WI38 (cell line): ENCODE data around the gene WNT3.

ENCODE experiments used
- H3K4me3 ChIP-seq: 2 replicates; pipeline ENCODE4 v1.5.1; 2011; ENCODE audit warnings: low read depth, mild to moderate bottlenecking, control low read depth, low read length
- CTCF ChIP-seq: IDR thresholded peaks from 2 replicates; pipeline ENCODE4 v1.5.1; 2012; ENCODE audit warnings: low read depth, mild to moderate bottlenecking, control low read depth, low read length

Gene WNT3

GRCh38 chr17:46857600-46857999, 39.1 kb upstream of the WNT3 start:
- no peak for TF ChIP-seq CTCF
- H3K4me3 ChIP-seq = no peak overlapping the region

- TF ChIP-seq CTCF = no peak
- H3K4me3 ChIP-seq = no peak overlapping the region
Measured at GRCh38 chr17:46854948-46855347, 36.5 kb upstream of the WNT3 start.

- TF ChIP-seq CTCF = no peak
- H3K4me3 ChIP-seq = no peak overlapping the region
Measured at GRCh38 chr17:46854515-46854914, 36.0 kb upstream of the WNT3 start.

- H3K4me3 ChIP-seq = no peak overlapping the region
Measured at GRCh38 chr17:46853896-46854444, 35.5 kb upstream of the WNT3 start.

GRCh38 chr17:46851029-46851741, 32.7 kb upstream of the WNT3 start, which contains the start of gene WNT9B:
WNT9B (plus strand) TSS chr17:46851583; CDS start chr17:46851639, 56 bp downstream.
- TF ChIP-seq CTCF = no peak
- no peak within 1 kb of the TSS for H3K4me3 ChIP-seq

More at GRCh38 chr17:46853896-46854444, 35.5 kb upstream of the WNT3 start:
- TF ChIP-seq CTCF = no peak

- no peak overlapping the region for H3K4me3 ChIP-seq
- TF ChIP-seq CTCF = no peak
Measured at GRCh38 chr17:46850688-46851028, 32.2 kb upstream of the WNT3 start.

- H3K4me3 ChIP-seq = no peak overlapping the region
- TF ChIP-seq CTCF = no peak
Measured at GRCh38 chr17:46848534-46848933, 30.0 kb upstream of the WNT3 start.
